ENCODE measurements around the gene IRF9. TPM values are rescaled to one million over a fixed set of nuclear protein-coding genes. Genes with fewer than 3 reads are reported as not detected.

The IRF9 gene
- total RNA-seq, 1 donor from 2014 or later: 22.3 TPM

Other genes starting within 250 kb of the IRF9 start
- gene DHRS4, start 207.5 kb upstream of the IRF9 start, total RNA-seq: 41.8 and 51.1 TPM in 2 replicates
- 15.7 and 18.7 TPM in 2 replicates for gene DHRS4L2, start 172.3 kb upstream of the IRF9 start, total RNA-seq
- 0.08 TPM in 1 of 2 replicates, not detected in the other for gene CARMIL3, start 109.3 kb upstream of the IRF9 start, total RNA-seq
- gene CPNE6, start 89.7 kb upstream of the IRF9 start, total RNA-seq: not detected in 2 replicates
- gene PCK2, start 67.0 kb upstream of the IRF9 start, total RNA-seq: 40.7 and 91.5 TPM in 2 replicates
- gene DCAF11, start 46.5 kb upstream of the IRF9 start, total RNA-seq: 46.7 and 48.0 TPM in 2 replicates
- 1.2 and 2.2 TPM in 2 replicates for gene NRL, start 46.3 kb upstream of the IRF9 start, total RNA-seq
- not detected in 2 replicates for gene FITM1, start 30.6 kb upstream of the IRF9 start, total RNA-seq
- 167 and 202 TPM in 2 replicates for gene PSME1, start 25.1 kb upstream of the IRF9 start, total RNA-seq
- 22.3 and 37.2 TPM in 2 replicates for gene EMC9, start 19.7 kb upstream of the IRF9 start, total RNA-seq
- 109 and 116 TPM in 2 replicates for gene PSME2, start 14.7 kb upstream of the IRF9 start, total RNA-seq
- 24.4 and 30.7 TPM in 2 replicates for gene RNF31, start 13.8 kb upstream of the IRF9 start, total RNA-seq
- gene REC8, start 10.8 kb downstream of the IRF9 start, total RNA-seq: 6.1 and 6.7 TPM in 2 replicates
- gene IPO4, start 27.6 kb downstream of the IRF9 start, total RNA-seq: 42.4 and 82.5 TPM in 2 replicates
- 45.7 and 48.7 TPM in 2 replicates for gene TM9SF1, start 34.2 kb downstream of the IRF9 start, total RNA-seq
- gene TSSK4, start 44.4 kb downstream of the IRF9 start, total RNA-seq: 0.87 TPM in 1 of 2 replicates, not detected in the other
- gene CHMP4A, start 52.2 kb downstream of the IRF9 start, total RNA-seq: 50.4 and 54.0 TPM in 2 replicates
- gene MDP1, start 54.8 kb downstream of the IRF9 start, total RNA-seq: 11.4 and 18.3 TPM in 2 replicates
- gene NEDD8, start 71.1 kb downstream of the IRF9 start, total RNA-seq: 249 and 288 TPM in 2 replicates
- gene GMPR2, start 71.7 kb downstream of the IRF9 start, total RNA-seq: 72.9 and 86.9 TPM in 2 replicates
- gene TINF2, start 81.4 kb downstream of the IRF9 start, total RNA-seq: 63.4 and 72.7 TPM in 2 replicates
- gene TGM1, start 101.9 kb downstream of the IRF9 start, total RNA-seq: 10.5 and 19.3 TPM in 2 replicates
- gene RABGGTA, start 110.3 kb downstream of the IRF9 start, total RNA-seq: 51.2 and 83.1 TPM in 2 replicates
- 39.3 and 76.7 TPM in 2 replicates for gene DHRS1, start 138.5 kb downstream of the IRF9 start, total RNA-seq
- gene NOP9, start 138.6 kb downstream of the IRF9 start, total RNA-seq: 13.9 and 18.4 TPM in 2 replicates
- gene CIDEB, start 146.7 kb downstream of the IRF9 start, total RNA-seq: 3.2 and 4.1 TPM in 2 replicates
- 37.0 and 42.9 TPM in 2 replicates for gene LTB4R2, start 148.9 kb downstream of the IRF9 start, total RNA-seq
- gene LTB4R, start 150.2 kb downstream of the IRF9 start, total RNA-seq: 14.0 and 20.1 TPM in 2 replicates
- gene ADCY4, start 173.8 kb downstream of the IRF9 start, total RNA-seq: 0.23 and 0.34 TPM in 2 replicates
- gene RIPK3, start 178.7 kb downstream of the IRF9 start, total RNA-seq: 5.4 and 8.0 TPM in 2 replicates
- 2.9 and 7.1 TPM in 2 replicates for gene NFATC4, start 206.9 kb downstream of the IRF9 start, total RNA-seq
- gene NYNRIN, start 237.7 kb downstream of the IRF9 start, total RNA-seq: 2.7 and 3.8 TPM in 2 replicates